ENCODE measurements around the gene BPIFB6.

Gene BPIFB6

DNA sequence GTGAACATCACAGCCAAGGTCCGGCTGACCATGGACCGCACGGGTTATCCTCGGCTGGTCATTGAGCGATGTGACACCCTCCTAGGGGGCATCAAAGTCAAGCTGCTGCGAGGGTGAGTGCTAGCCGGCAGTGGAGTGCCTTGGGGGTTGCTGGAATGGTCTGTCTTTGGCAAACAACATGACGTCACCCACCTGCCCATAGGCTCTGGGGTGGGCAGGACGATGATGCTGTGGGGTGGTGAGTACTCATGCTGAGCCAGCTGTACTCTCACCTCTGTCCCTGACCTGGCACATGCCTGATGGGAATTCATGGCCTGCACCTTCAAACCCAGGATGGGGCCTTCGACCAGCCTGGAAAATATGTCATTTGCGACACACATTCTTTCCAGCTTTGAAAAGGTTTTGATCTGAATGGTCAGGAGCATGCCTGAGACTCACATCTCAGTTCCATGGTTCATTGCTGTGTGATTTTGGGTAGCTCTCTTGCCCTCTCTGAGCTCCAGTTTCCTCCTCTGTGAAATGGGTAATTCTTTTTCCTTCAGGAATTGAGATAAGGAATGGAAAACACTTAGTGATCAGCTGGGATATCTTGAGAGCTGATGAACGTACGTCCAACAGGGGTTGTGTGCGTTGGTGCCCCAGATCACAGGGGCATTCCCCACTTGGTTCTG is 54.7 kb downstream of the BPIFB6 start (continued):
- TF ChIP-seq, protein P1, sequence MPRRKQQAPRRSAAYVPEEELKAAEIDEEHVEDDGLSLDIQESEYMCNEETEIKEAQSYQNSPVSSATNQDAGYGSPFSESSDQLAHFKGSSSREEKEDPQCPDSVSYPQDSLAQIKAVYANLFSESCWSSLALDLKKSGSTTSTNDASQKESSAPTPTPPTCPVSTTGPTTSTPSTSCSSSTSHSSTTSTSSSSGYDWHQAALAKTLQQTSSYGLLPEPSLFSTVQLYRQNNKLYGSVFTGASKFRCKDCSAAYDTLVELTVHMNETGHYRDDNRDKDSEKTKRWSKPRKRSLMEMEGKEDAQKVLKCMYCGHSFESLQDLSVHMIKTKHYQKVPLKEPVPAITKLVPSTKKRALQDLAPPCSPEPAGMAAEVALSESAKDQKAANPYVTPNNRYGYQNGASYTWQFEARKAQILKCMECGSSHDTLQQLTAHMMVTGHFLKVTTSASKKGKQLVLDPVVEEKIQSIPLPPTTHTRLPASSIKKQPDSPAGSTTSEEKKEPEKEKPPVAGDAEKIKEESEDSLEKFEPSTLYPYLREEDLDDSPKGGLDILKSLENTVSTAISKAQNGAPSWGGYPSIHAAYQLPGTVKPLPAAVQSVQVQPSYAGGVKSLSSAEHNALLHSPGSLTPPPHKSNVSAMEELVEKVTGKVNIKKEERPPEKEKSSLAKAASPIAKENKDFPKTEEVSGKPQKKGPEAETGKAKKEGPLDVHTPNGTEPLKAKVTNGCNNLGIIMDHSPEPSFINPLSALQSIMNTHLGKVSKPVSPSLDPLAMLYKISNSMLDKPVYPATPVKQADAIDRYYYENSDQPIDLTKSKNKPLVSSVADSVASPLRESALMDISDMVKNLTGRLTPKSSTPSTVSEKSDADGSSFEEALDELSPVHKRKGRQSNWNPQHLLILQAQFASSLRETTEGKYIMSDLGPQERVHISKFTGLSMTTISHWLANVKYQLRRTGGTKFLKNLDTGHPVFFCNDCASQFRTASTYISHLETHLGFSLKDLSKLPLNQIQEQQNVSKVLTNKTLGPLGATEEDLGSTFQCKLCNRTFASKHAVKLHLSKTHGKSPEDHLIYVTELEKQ (tag by site-specific recombination; IDR thresholded peaks at IDR 0.05; ENCODE audit: borderline replicate concordance) = no peak
- TF ChIP-seq ZSCAN16 (tag by site-specific recombination; IDR thresholded peaks at IDR 0.05) (no peak), MYNN (tag by site-specific recombination; IDR thresholded peaks at IDR 0.05; ENCODE audit: borderline replicate concordance) (no peak)
- TF ChIP-seq, protein P2, sequence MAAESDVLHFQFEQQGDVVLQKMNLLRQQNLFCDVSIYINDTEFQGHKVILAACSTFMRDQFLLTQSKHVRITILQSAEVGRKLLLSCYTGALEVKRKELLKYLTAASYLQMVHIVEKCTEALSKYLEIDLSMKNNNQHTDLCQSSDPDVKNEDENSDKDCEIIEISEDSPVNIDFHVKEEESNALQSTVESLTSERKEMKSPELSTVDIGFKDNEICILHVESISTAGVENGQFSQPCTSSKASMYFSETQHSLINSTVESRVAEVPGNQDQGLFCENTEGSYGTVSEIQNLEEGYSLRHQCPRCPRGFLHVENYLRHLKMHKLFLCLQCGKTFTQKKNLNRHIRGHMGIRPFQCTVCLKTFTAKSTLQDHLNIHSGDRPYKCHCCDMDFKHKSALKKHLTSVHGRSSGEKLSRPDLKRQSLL (tag by site-specific recombination; IDR thresholded peaks at IDR 0.05) = no peak

DNA sequence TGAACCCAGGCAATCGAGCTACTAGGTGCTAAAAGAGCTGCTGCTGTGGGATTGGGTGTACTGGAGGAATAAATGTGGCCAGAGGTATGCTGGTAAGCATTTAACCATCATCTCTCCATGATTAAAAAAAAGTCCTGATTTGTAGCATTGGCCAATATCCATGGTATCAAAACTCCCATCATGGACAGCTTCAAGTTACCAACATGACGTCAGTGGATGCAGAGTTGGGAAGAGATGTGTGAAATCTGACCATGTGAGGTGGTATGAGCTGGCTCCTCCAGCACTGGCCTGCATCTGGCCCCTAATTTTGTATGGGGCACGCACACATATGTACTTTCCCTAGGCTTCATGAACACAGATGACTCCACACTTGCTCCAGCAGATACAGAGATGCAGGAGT is 59.7 kb downstream of the BPIFB6 start:
- TF ChIP-seq KLF9 (tag by site-specific recombination; IDR thresholded peaks at IDR 0.05; ENCODE audit: low read depth) (no peak), ZNF169 (tag by site-specific recombination; IDR thresholded peaks at IDR 0.05) (no peak), ZNF677 (tag by site-specific recombination; IDR thresholded peaks at IDR 0.05) (no peak), SP7 (tag by site-specific recombination; IDR thresholded peaks at IDR 0.05) (no peak), ZNF544 (tag by site-specific recombination; IDR thresholded peaks at IDR 0.05) (no peak), ZNF211 (tag by site-specific recombination; IDR thresholded peaks at IDR 0.05; ENCODE audit: low read depth) (no peak), ZNF624 (tag by site-specific recombination; IDR thresholded peaks at IDR 0.05) (no peak), ZFP3 (tag by site-specific recombination; IDR thresholded peaks at IDR 0.05; ENCODE audit: low read depth) (no peak), ZBTB20 (tag by site-specific recombination; IDR thresholded peaks at IDR 0.05) (no peak), ZNF114 (tag by site-specific recombination; IDR thresholded peaks at IDR 0.05) (no peak), TRIM28 (IDR thresholded peaks at IDR 0.05; ENCODE audit: borderline replicate concordance, low read length) (no peak), KLF7 (tag by site-specific recombination; IDR thresholded peaks at IDR 0.05; ENCODE audit: borderline replicate concordance) (no peak), ZNF626 (tag by site-specific recombination; IDR thresholded peaks at IDR 0.05) (no peak), ZSCAN23 (tag by site-specific recombination; IDR thresholded peaks at IDR 0.05) (no peak), ZBTB17 (tag by site-specific recombination; IDR thresholded peaks at IDR 0.05) (no peak), ZNF785 (tag by site-specific recombination; IDR thresholded peaks at IDR 0.05) (no peak), ZNF48 (tag by site-specific recombination; IDR thresholded peaks at IDR 0.05) (no peak), ZNF76 (tag by site-specific recombination; IDR thresholded peaks at IDR 0.05; ENCODE audit: borderline replicate concordance, low read depth) (no peak)
- TF ChIP-seq, protein P3, sequence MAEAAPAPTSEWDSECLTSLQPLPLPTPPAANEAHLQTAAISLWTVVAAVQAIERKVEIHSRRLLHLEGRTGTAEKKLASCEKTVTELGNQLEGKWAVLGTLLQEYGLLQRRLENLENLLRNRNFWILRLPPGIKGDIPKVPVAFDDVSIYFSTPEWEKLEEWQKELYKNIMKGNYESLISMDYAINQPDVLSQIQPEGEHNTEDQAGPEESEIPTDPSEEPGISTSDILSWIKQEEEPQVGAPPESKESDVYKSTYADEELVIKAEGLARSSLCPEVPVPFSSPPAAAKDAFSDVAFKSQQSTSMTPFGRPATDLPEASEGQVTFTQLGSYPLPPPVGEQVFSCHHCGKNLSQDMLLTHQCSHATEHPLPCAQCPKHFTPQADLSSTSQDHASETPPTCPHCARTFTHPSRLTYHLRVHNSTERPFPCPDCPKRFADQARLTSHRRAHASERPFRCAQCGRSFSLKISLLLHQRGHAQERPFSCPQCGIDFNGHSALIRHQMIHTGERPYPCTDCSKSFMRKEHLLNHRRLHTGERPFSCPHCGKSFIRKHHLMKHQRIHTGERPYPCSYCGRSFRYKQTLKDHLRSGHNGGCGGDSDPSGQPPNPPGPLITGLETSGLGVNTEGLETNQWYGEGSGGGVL (tag by site-specific recombination; IDR thresholded peaks at IDR 0.05) = no peak
- TF ChIP-seq, protein P4, sequence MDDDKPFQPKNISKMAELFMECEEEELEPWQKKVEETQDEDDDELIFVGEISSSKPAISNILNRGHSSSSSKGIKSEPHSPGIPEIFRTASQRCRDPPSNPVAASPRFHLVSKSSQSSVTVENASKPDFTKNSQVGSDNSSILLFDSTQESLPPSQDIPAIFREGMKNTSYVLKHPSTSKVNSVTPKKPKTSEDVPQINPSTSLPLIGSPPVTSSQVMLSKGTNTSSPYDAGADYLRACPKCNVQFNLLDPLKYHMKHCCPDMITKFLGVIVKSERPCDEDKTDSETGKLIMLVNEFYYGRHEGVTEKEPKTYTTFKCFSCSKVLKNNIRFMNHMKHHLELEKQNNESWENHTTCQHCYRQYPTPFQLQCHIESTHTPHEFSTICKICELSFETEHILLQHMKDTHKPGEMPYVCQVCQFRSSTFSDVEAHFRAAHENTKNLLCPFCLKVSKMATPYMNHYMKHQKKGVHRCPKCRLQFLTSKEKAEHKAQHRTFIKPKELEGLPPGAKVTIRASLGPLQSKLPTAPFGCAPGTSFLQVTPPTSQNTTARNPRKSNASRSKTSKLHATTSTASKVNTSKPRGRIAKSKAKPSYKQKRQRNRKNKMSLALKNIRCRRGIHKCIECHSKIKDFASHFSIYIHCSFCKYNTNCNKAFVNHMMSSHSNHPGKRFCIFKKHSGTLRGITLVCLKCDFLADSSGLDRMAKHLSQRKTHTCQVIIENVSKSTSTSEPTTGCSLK (tag by site-specific recombination; IDR thresholded peaks at IDR 0.05) = no peak
- ChIA-PET POLR2A (no interaction called here), CTCF (interaction anchor here (0.6 to 3.1 kb wide), 3 partner anchors 116 to 302 kb away, joined by 3 to 11 read pairs (median 4); no protein-coding TSS in a partner anchor)
- no peak overlapping the region for H3K27ac ChIP-seq (ENCODE audit: extremely low read depth, low read depth, low read length)
- no peaks in the 10 kb centered on the region for H3K9me3 ChIP-seq (ENCODE audit: control insufficient read depth, insufficient read depth, low read depth, low read length)
- no peak overlapping the region for H3K4me3 ChIP-seq (ENCODE audit: low read depth, low read length)
- H3K36me3 ChIP-seq (ENCODE audit: control insufficient read depth in 2 of 2, insufficient read depth in 1 of 2, low read length in 2 of 2) = no peaks in the 10 kb centered on the region
- no peaks in the 10 kb centered on the region for H3K4me1 ChIP-seq (ENCODE audit: control insufficient read depth, insufficient read depth, low read length)
